Loucy (cell line): Measurements from ENCODE around the gene HK1.

Source experiments
- EZH2phosphoT487 ChIP-seq: fragments of 200-600 bp; IDR thresholded peaks from 2 replicates; pipeline ENCODE4 v1.6.1; 2018; ENCODE audit warnings: antibody characterized with exemption, mild to moderate bottlenecking, moderate library complexity, borderline replicate concordance
- TF ChIP-seq, protein P1 (sequence below): fragments of 200-600 bp; sonication (generic); conservative IDR thresholded peaks from 2 replicates; pipeline ENCODE4 v1.5.1; 2014; ENCODE audit warnings: mild to moderate bottlenecking, antibody characterized with exemption, low read length

DNA sequence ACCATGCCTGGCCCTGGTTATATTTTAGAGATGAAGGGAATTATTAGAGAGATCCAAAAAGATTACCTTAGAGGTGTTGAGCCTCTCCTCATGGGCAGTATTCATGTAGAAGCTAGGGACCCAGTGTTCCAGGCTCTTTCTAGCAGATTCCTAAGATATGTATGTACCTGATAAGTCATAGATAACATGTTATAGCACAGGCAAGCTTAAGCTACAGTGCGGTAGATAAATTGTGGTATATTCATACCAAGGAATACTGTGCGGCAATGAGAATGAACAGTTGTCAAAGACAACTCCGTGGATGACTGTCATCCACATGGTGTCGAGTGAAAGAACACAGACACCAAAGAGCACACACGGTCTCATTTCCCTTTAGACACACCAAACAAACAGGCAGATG, 85.4 kb downstream of the HK1 start:
- TF ChIP-seq, protein P1, sequence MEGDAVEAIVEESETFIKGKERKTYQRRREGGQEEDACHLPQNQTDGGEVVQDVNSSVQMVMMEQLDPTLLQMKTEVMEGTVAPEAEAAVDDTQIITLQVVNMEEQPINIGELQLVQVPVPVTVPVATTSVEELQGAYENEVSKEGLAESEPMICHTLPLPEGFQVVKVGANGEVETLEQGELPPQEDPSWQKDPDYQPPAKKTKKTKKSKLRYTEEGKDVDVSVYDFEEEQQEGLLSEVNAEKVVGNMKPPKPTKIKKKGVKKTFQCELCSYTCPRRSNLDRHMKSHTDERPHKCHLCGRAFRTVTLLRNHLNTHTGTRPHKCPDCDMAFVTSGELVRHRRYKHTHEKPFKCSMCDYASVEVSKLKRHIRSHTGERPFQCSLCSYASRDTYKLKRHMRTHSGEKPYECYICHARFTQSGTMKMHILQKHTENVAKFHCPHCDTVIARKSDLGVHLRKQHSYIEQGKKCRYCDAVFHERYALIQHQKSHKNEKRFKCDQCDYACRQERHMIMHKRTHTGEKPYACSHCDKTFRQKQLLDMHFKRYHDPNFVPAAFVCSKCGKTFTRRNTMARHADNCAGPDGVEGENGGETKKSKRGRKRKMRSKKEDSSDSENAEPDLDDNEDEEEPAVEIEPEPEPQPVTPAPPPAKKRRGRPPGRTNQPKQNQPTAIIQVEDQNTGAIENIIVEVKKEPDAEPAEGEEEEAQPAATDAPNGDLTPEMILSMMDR, result no peak
- TF ChIP-seq EZH2phosphoT487, result no peak
